Measurements from ENCODE around the gene TTC23.
"Not testable (repeated sequence)": the region's sequence is repeated elsewhere in the genome, so short reads cannot be mapped to it uniquely, and the experiment has no call there.

The TTC23 gene

GRCh38 chr15:99248000-99248715 lies 1.2 kb downstream of the TTC23 start:
- no peak for DNase-seq

GRCh38 chr15:99247062-99247461 lies 2.3 kb downstream of the TTC23 start:
- no peak for DNase-seq

GRCh38 chr15:99244306-99244705 lies 5.1 kb downstream of the TTC23 start:
- DNase-seq: no peak

GRCh38 chr15:99241752-99242151 lies 7.6 kb downstream of the TTC23 start:
- DNase-seq: no peak

DNA sequence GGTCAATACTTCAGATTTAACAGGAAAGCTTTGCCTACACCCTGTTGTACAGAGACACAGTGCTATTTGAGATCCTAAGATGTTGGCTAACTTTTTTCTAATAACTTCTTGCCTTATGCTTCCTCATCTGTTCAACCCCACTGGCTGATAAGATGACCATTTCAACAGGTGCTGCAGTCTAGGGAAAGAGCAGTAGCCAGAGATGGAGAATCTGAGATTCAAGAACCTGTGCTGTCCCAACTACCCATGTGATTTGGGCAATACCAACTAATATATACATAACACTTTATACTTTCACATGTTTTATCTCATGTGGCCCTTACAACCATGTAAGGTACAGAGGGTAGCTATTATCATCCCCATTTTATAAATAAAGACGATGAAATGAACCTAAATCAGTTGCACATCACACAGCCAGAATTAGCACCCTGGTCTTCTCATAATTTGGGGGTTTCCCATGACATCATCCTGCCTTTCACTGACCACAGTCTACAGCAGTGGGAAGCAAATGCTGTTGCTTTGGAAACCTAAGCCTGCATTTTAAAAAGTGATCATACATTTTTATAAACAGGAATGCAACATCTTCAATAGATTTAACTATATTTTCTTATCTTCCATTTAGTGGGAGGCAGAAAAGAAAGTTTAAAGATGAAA lies 9.7 kb downstream of the TTC23 start:
- no peak for DNase-seq

DNA sequence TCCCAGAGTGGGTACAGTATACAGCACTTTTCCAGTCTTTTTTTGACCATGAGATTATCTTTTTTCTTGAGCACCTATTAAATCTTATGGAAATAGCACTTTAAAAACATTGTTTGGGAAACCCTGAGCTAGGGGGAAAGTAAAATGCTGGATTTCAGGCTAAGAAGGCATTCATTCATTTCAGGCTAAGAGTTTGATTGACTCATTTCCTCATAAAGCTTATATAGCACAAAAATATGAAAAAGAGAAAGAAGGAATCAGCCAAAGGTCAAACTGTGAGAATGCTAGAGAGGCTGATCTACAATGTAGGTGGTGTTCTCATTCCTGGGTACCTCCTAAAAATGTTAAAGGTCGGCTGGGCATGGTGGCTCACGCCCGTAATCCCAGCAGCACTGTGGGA lies 10.5 kb downstream of the TTC23 start:
- DNase-seq: no peak

DNA sequence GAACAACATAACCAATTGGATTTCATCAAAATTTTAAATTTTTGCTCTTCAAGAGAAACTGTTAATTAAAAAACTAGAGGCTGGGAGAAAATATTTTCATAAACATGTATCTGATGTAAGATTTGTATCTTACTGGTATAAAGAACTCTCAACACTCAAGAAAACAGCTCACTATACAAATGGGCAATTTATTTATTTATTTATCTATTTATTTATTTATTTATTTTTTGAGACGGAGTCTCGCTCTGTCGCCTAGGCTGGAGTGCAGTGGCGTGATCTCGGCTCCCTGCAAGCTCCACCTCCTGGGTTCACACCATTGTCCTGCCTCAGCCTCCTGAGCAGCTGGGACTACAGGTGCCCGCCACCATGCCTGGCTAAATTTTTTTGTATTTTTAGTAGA lies 15.2 kb downstream of the TTC23 start:
- not testable (repeated sequence) for DNase-seq

- no peak for DNase-seq
Measured at GRCh38 chr15:99232740-99233139, 16.6 kb downstream of the TTC23 start.

DNA sequence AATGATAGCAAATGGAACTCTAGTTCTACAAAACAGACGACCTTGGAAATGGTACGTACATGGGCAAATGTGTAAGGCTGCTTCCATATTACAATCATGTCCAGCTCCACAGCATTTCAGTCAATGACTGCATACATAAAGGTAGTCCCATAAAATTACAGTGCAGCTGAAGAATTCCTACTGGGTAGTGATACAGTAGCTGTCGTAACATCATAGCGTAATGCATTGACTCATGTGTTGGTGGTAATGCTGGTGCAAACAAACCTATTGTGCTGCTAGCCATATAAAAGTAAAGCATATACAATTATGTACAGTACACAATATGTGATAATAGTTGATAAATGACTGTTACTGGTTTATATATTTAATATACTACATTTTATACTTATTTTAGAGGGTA lies 18.5 kb downstream of the TTC23 start:
- DNase-seq: no peak

- no peak for DNase-seq
Measured at GRCh38 chr15:99228120-99228770, 21.1 kb downstream of the TTC23 start.

- DNase-seq: no peak
Measured at GRCh38 chr15:99226802-99227201, 22.6 kb downstream of the TTC23 start.

- DNase-seq: no peak
Measured at GRCh38 chr15:99224372-99225214, 24.8 kb downstream of the TTC23 start.

DNA sequence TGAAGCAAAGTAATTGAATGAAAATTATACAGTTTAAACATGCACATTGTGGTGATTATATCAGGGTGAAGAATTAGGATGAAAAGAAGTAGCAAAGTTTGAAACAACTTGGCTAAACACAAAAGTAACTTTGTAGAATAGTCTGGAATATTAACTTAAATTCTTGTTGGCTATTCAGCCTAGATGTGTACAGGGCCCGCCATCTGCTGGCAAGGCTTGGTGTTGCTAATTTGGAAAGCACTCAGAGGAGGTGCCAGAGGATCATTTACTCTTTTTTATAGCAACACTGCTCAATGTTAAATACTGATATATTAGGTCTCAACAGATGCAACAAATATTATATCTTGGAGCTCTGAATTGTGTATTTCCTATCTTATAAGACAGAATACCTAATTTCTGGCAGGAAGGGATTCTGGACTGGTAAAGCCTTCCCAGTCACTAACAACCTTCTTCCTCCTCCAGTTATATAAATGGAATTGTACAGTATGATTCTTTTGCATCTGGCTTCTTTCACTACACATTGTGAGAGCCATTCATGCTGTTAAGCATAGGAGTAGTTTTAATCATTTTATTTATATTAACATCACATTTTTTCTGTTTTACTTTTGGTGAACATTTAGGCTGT lies 36.1 kb downstream of the TTC23 start:
- no peak for DNase-seq

- no peak for DNase-seq
Measured at GRCh38 chr15:99212406-99212805, 37.0 kb downstream of the TTC23 start.

DNA sequence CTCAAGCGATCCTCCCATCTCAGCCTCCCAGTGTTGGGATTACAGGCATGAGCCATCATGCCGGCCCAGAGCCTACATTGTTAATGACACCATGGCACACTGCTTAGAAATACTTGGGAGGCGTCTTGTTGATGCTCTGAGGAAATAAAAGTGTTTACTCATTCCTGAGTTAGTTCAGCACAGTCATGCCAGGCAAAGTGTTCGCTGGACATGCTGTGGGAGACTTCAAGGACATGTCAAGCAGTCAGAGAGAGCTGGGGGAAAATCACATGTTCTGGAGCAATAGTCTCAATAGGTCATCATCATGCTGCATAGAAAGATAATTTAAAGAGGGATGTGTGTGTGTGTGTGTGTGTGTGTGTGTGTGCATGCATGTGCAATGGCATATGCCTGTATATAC lies 37.5 kb downstream of the TTC23 start:
- no peak for DNase-seq

DNA sequence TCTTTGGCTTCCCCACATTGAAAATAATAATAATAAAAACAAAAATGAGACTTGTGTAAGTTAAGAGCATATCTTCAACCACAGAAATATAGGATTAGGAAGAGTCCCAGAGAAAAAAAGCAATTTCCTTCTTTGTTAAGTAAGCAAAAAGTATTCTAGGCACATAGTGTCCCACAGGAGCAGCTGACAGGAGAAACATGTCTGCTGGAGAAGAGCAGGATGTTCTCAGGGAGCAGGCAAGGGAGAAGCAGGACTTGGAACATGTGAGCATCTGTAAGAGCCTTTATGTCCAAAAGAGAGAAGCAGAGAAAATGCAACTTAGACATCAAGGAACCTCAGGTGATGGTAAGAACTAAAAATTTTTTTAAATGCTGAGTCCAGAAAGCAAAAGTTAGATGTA lies 39.0 kb downstream of the TTC23 start:
- DNase-seq: no peak

GRCh38 chr15:99209326-99209725 lies 40.1 kb downstream of the TTC23 start:
- no peak for DNase-seq

DNA sequence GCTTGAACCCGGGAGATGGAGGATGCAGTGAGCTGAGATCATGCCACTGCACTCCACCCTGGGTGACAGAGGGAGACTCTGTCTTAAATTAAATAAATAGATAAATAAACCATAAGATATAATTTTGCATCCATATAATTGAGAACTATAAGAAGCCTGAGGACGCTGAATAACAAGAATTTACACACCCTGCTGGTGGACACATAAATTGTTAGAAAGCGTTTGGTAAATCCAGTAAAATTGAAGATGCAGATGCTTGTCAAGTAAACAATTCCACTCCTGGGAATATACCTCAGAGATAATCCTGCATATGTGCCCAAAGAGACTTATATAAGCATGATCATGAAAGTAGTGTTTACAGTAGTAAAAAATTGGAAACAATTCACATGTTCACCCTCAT lies 41.7 kb downstream of the TTC23 start:
- no peak for DNase-seq

- no peak for DNase-seq
Measured at GRCh38 chr15:99202176-99202552, 47.2 kb downstream of the TTC23 start.

DNA sequence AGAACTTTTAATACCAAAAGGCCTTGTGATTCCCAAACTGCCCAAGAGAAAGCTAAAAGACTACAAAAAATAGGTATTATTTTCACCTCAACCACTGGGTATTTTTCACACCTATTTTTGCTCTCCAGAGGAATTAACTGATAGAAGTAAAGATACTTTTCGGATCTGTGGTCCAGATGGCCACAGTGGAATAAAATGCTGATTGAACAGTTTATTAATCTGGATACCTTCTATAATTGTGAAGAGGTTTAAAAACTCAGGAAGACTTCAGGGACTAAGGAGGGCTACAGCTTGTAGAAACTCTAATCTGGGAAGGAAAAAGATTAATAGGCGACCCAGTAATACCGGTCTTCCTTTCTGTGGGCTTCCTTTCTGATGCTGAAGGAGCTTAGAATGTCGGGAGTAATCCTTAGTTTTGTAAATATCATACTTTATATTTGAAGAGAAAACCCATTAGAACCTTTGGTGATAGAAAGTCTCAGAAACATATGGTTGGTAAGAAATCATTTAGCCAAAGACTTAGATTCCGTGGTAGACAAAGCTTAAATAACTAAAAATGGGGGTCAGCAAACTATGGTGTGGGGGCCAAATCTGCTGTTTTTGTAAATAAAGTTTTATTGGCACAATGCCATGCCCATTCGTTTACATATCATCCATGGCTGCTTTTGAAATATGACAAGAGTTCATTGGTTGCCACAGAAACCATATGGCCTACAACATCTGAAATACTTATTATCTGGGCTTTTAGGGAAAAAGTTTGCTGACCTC lies 47.8 kb downstream of the TTC23 start:
- no peak for DNase-seq

DNA sequence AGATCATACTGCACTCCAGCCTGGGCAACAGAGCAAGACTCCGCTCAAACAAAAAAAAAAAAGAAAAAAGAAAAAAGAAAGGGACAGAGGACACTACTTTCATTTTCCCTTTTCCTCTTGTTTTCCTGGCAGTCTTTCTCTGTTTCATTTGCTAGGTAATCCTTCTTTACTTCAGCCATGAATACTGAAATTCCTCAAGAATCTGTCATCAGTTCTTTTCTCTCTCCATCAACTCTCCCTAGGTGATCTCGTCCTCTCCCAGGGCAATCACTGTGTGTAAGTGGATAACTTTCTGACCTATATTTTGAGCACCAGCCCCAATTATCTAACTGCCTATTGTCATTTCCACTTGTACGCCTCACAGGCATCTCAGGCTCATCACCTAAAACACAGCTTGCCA lies 51.5 kb downstream of the TTC23 start:
- DNase-seq: no peak

- not testable (repeated sequence) for DNase-seq
Measured at GRCh38 chr15:99192181-99192580, 57.2 kb downstream of the TTC23 start.

Measured in NCI-H2029 treated with DMSO at 0.1 percent for 48 hours (cell line).